Measurements from ENCODE around the gene PARP12.

The PARP12 gene

GRCh38 chr7:140068033-140068432, 5.3 kb upstream of the PARP12 start:
- no peak for DNase-seq
- Mint-ChIP-seq H3K27me3 (no peaks in the 10 kb centered on the region), H3K4me3 (no peak overlapping the region), H3K9me3 (peaks cover 23% of the 10 kb centered on the region), H3K27ac (no peak overlapping the region), H3K4me1 (ENCODE audit: low read depth) (peaks cover 17% of the 10 kb centered on the region), H3K36me3 (ENCODE audit: low read depth) (peaks cover 9% of the 10 kb centered on the region)

- no peak overlapping the region for H3K27ac Mint-ChIP-seq
Measured at GRCh38 chr7:140067052-140067451, 4.3 kb upstream of the PARP12 start.

GRCh38 chr7:140062118-140062527, 628 bp downstream of the PARP12 start:
- H3K4me1 Mint-ChIP-seq (ENCODE audit: low read depth): peaks cover 54% of the 10 kb centered on the region
- peak overlapping the region; percentile 83 for H3K4me3 Mint-ChIP-seq
- peaks cover 16% of the 10 kb centered on the region for H3K9me3 Mint-ChIP-seq
- no peaks in the 10 kb centered on the region for H3K27me3 Mint-ChIP-seq
- H3K27ac Mint-ChIP-seq: peak overlapping the region; percentile 89
- no peak for DNase-seq
- peaks cover 22% of the 10 kb centered on the region for H3K36me3 Mint-ChIP-seq (ENCODE audit: low read depth)

More at GRCh38 chr7:140067052-140067451, 4.3 kb upstream of the PARP12 start:
- Mint-ChIP-seq H3K36me3 (ENCODE audit: low read depth) (peaks cover 11% of the 10 kb centered on the region), H3K4me3 (no peak overlapping the region), H3K9me3 (peaks cover 23% of the 10 kb centered on the region), H3K27me3 (no peaks in the 10 kb centered on the region), H3K4me1 (ENCODE audit: low read depth) (peaks cover 19% of the 10 kb centered on the region)
- no peak for DNase-seq

- Mint-ChIP-seq H3K4me1 (ENCODE audit: low read depth) (peaks cover 59% of the 10 kb centered on the region), H3K36me3 (ENCODE audit: low read depth) (peaks cover 24% of the 10 kb centered on the region), H3K27ac (peak overlapping the region; percentile 89)
Measured at GRCh38 chr7:140061607-140061930, 1.2 kb downstream of the PARP12 start.

GRCh38 chr7:140060788-140061606, 1.8 kb downstream of the PARP12 start:
- Mint-ChIP-seq H3K27ac (peak overlapping the region; percentile 46), H3K4me1 (ENCODE audit: low read depth) (peaks cover 61% of the 10 kb centered on the region), H3K9me3 (peaks cover 5% of the 10 kb centered on the region), H3K27me3 (no peaks in the 10 kb centered on the region), H3K4me3 (peak overlapping the region; percentile 83), H3K36me3 (ENCODE audit: low read depth) (peaks cover 24% of the 10 kb centered on the region)
- no peak for DNase-seq

More at GRCh38 chr7:140061607-140061930, 1.2 kb downstream of the PARP12 start:
- H3K27me3 Mint-ChIP-seq: no peaks in the 10 kb centered on the region
- no peak for DNase-seq
- peak overlapping the region; percentile 83 for H3K4me3 Mint-ChIP-seq
- H3K9me3 Mint-ChIP-seq: peaks cover 10% of the 10 kb centered on the region

- Mint-ChIP-seq H3K27me3 (no peaks in the 10 kb centered on the region), H3K27ac (peak overlapping the region; percentile 18), H3K9me3 (no peaks in the 10 kb centered on the region), H3K36me3 (ENCODE audit: low read depth) (peaks cover 31% of the 10 kb centered on the region), H3K4me3 (peak overlapping the region; percentile 83), H3K4me1 (ENCODE audit: low read depth) (peaks cover 64% of the 10 kb centered on the region)
- no peak for DNase-seq
Measured at GRCh38 chr7:140060243-140060630, 2.5 kb downstream of the PARP12 start.

GRCh38 chr7:140059273-140060242, 3.2 kb downstream of the PARP12 start:
- Mint-ChIP-seq H3K27me3 (no peaks in the 10 kb centered on the region), H3K36me3 (ENCODE audit: low read depth) (peaks cover 37% of the 10 kb centered on the region)

GRCh38 chr7:140058517-140058916, 4.2 kb downstream of the PARP12 start:
- H3K27me3 Mint-ChIP-seq: no peaks in the 10 kb centered on the region
- no peaks in the 10 kb centered on the region for H3K9me3 Mint-ChIP-seq
- no peak for DNase-seq
- H3K4me3 Mint-ChIP-seq: no peak overlapping the region
- H3K4me1 Mint-ChIP-seq (ENCODE audit: low read depth): peaks cover 75% of the 10 kb centered on the region
- peaks cover 47% of the 10 kb centered on the region for H3K36me3 Mint-ChIP-seq (ENCODE audit: low read depth)
- H3K27ac Mint-ChIP-seq: no peak overlapping the region

More at GRCh38 chr7:140059273-140060242, 3.2 kb downstream of the PARP12 start:
- peaks cover 69% of the 10 kb centered on the region for H3K4me1 Mint-ChIP-seq (ENCODE audit: low read depth)
- H3K9me3 Mint-ChIP-seq: no peaks in the 10 kb centered on the region
- peak overlapping the region; percentile 83 for H3K27ac Mint-ChIP-seq
- peak overlapping the region; percentile 83 for H3K4me3 Mint-ChIP-seq
- DNase-seq: peak; percentile 53

- no peak overlapping the region for H3K4me3 Mint-ChIP-seq
- peaks cover 77% of the 10 kb centered on the region for H3K4me1 Mint-ChIP-seq (ENCODE audit: low read depth)
- H3K9me3 Mint-ChIP-seq: no peaks in the 10 kb centered on the region
- no peaks in the 10 kb centered on the region for H3K27me3 Mint-ChIP-seq
- no peak overlapping the region for H3K27ac Mint-ChIP-seq
- no peak for DNase-seq
- H3K36me3 Mint-ChIP-seq (ENCODE audit: low read depth): peaks cover 59% of the 10 kb centered on the region
Measured at GRCh38 chr7:140057143-140057535, 5.6 kb downstream of the PARP12 start.

- Mint-ChIP-seq H3K4me3 (no peak overlapping the region), H3K27ac (peak overlapping the region; percentile 41), H3K9me3 (no peaks in the 10 kb centered on the region), H3K4me1 (ENCODE audit: low read depth) (peaks cover 73% of the 10 kb centered on the region), H3K27me3 (no peaks in the 10 kb centered on the region), H3K36me3 (ENCODE audit: low read depth) (peaks cover 64% of the 10 kb centered on the region)
- DNase-seq: no peak
Measured at GRCh38 chr7:140056431-140057142, 6.2 kb downstream of the PARP12 start.

GRCh38 chr7:140055833-140056232, 6.9 kb downstream of the PARP12 start:
- H3K27ac Mint-ChIP-seq: no peak overlapping the region
- no peak overlapping the region for H3K4me3 Mint-ChIP-seq
- peaks cover 67% of the 10 kb centered on the region for H3K36me3 Mint-ChIP-seq (ENCODE audit: low read depth)
- peaks cover 66% of the 10 kb centered on the region for H3K4me1 Mint-ChIP-seq (ENCODE audit: low read depth)
- no peaks in the 10 kb centered on the region for H3K9me3 Mint-ChIP-seq
- no peaks in the 10 kb centered on the region for H3K27me3 Mint-ChIP-seq
- no peak for DNase-seq

GRCh38 chr7:140054751-140055150, 8.0 kb downstream of the PARP12 start:
- DNase-seq: no peak
- Mint-ChIP-seq H3K4me3 (no peak overlapping the region), H3K36me3 (ENCODE audit: low read depth) (peaks cover 76% of the 10 kb centered on the region), H3K27ac (no peak overlapping the region), H3K27me3 (no peaks in the 10 kb centered on the region), H3K9me3 (no peaks in the 10 kb centered on the region), H3K4me1 (ENCODE audit: low read depth) (peaks cover 57% of the 10 kb centered on the region)

GRCh38 chr7:140053812-140054539, 8.8 kb downstream of the PARP12 start:
- peak overlapping the region; percentile 60 for H3K27ac Mint-ChIP-seq
- peaks cover 80% of the 10 kb centered on the region for H3K36me3 Mint-ChIP-seq (ENCODE audit: low read depth)
- DNase-seq: no peak
- H3K9me3 Mint-ChIP-seq: no peaks in the 10 kb centered on the region
- H3K4me3 Mint-ChIP-seq: no peak overlapping the region
- peaks cover 49% of the 10 kb centered on the region for H3K4me1 Mint-ChIP-seq (ENCODE audit: low read depth)
- no peaks in the 10 kb centered on the region for H3K27me3 Mint-ChIP-seq

GRCh38 chr7:140051820-140052219, 10.9 kb downstream of the PARP12 start:
- H3K27ac Mint-ChIP-seq: no peak overlapping the region
- peaks cover 32% of the 10 kb centered on the region for H3K4me1 Mint-ChIP-seq (ENCODE audit: low read depth)
- H3K36me3 Mint-ChIP-seq (ENCODE audit: low read depth): peaks cover 81% of the 10 kb centered on the region
- DNase-seq: no peak
- H3K4me3 Mint-ChIP-seq: no peak overlapping the region
- no peaks in the 10 kb centered on the region for H3K27me3 Mint-ChIP-seq
- H3K9me3 Mint-ChIP-seq: no peaks in the 10 kb centered on the region
